ENCODE measurements around the gene MKS1. TPM values are rescaled to one million over a fixed set of nuclear protein-coding genes. Genes with fewer than 3 reads are reported as not detected.
A peak's percentile ranks its signal among the peaks of the same experiment; 100 is the strongest.

MKS1 gene
- total RNA-seq, 1 experiment from 2014 or later, result 29.8 TPM

DNA sequence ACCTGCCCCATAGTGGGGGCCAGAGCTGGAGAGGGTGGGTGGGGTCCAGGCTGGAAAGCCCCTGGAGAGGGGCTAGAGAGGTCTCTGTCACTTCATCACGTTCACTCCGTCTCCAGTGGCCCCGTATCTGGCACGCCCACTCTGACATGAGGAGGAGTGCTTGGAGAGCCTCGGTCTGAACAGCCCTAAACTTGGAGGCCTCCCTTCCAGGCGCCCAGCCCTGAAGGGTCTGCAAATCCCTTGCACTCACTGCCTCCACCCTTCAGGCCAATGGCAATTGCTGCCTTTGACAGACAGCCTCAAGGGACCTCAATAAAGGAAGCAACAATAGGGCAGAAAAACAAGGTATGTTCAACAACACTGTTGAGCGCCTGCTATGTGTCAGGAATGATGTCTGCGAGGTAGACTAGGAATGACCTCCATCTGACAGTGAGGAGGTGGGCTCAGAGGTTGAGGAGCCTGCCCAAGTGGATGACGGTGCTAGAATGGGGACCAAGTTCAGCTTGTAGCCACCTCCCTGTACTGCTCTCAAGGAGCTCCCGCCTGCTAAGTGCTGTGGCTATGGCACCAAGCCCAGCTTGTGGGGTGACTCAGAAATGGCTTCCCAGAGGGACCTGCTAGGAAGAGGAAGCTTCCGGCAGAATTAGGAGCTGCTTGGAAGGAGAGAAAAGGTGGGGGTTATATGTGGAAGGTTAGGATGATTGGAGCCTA is 29.5 kb downstream of the MKS1 start:
- Histone ChIP-seq H3K4me1 (ENCODE audit: control insufficient read depth in 1 of 2, insufficient read depth in 2 of 2, low read length in 2 of 2) (peaks cover 9 to 22% of the 10 kb centered on the region in 2 experiments), H3K27ac (ENCODE audit: low read depth, low read length) (no peak overlapping the region), H3K9me3 (ENCODE audit: control insufficient read depth in 1 of 2, insufficient read depth in 1 of 2, low read depth in 1 of 2, low read length in 2 of 2) (no peaks in the 10 kb centered on the region), H3K4me2 (ENCODE audit: low read length) (peak overlapping the region; percentile 46), H3K27me3 (ENCODE audit: insufficient read depth, low read length) (no peaks in the 10 kb centered on the region), H3K9me2 (ENCODE audit: insufficient read depth) (no peaks in the 10 kb centered on the region), H4K20me1 (ENCODE audit: insufficient read depth) (no peaks in the 10 kb centered on the region), H3K4me3 (replicated peaks in 1 of 2; ENCODE audit: low read depth in 1 of 2, low read length in 2 of 2) (no peak overlapping the region), H3K36me3 (ENCODE audit: control insufficient read depth in 1 of 2, insufficient read depth in 2 of 2, low read length in 2 of 2) (no peaks in the 10 kb centered on the region), H3K79me2 (ENCODE audit: insufficient read depth, low read length) (no peaks in the 10 kb centered on the region), H2AFZ (ENCODE audit: low read depth, low read length, poor library complexity, severe bottlenecking) (peak overlapping the region; percentile 84), H3K9ac (ENCODE audit: low read length) (no peak overlapping the region)
- CTCF ChIA-PET, result interaction anchor here (0.7 to 2.9 kb wide), 2 partner anchors 11 to 29 kb away, joined by 3 to 30 read pairs; no protein-coding TSS in a partner anchor
- POLR2A ChIA-PET, result interaction anchor here (0.9 kb wide), 1 partner anchor 9 kb away, joined by 3 read pairs; no protein-coding TSS in a partner anchor
- intact Hi-C loops (cut with micrococcal nuclease), result no loop called here
- peak; percentile 86 for ATAC-seq
- RAD21 ChIA-PET (ENCODE audit: low non-redundant PET in 1 of 2, low total read pairs in 2 of 2, uncharacterized antibody in 2 of 2, unreplicated experiment in 2 of 2), result no interaction called here
- BruUV-seq (replicated peaks), result no TSS peak
- DNase-seq (ENCODE audit: low read depth, low spot score), result peak; percentile 47
- TF ChIP-seq TCF7L2 (IDR thresholded peaks at IDR 0.05; ENCODE audit: borderline replicate concordance, extremely low read depth, insufficient read depth, insufficient read length) (no peak), POLR2AphosphoS5 (IDR thresholded peaks at IDR 0.05; ENCODE audit: low read depth, low read length) (peak; percentile 49), YY1 (IDR thresholded peaks at IDR 0.05; ENCODE audit: extremely low read depth, insufficient replicate concordance, low read depth, low read length) (peak; percentile 76)

DNA sequence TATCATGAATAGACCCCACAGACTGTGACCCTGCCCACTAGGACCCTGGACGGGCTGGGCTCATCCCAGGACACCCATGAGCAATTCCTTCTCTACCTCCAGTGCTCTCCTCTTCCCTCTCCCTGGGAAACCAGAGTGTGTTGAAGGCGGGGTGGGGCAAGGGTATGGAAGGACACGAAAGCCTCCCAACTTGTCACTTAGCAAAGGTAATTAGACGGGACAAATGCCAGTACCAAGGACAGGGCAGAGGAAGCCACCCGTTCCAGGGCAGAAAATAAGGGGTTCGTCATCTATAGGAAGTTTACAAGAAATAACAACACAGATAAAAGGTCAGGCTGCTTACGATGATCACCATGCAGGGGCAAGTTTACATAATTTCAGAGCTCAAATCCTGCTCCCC is 31.4 kb downstream of the MKS1 start:
- Histone ChIP-seq H3K79me2 (ENCODE audit: insufficient read depth, low read length) (no peaks in the 10 kb centered on the region), H3K27me3 (ENCODE audit: insufficient read depth, low read length) (no peaks in the 10 kb centered on the region), H3K9me3 (ENCODE audit: control insufficient read depth in 1 of 2, insufficient read depth in 1 of 2, low read depth in 1 of 2, low read length in 2 of 2) (no peaks in the 10 kb centered on the region), H3K27ac (ENCODE audit: low read depth, low read length) (no peak overlapping the region), H3K4me2 (ENCODE audit: low read length) (no peak overlapping the region), H3K36me3 (ENCODE audit: control insufficient read depth in 1 of 2, insufficient read depth in 2 of 2, low read length in 2 of 2) (no peaks in the 10 kb centered on the region), H4K20me1 (ENCODE audit: insufficient read depth) (no peaks in the 10 kb centered on the region), H3K9me2 (ENCODE audit: insufficient read depth) (no peaks in the 10 kb centered on the region), H3K9ac (ENCODE audit: low read length) (no peak overlapping the region), H2AFZ (ENCODE audit: low read depth, low read length, poor library complexity, severe bottlenecking) (no peak overlapping the region), H3K4me1 (ENCODE audit: control insufficient read depth in 1 of 2, insufficient read depth in 2 of 2, low read length in 2 of 2) (peaks cover 16 to 33% of the 10 kb centered on the region in 2 experiments), H3K4me3 (replicated peaks in 1 of 2; ENCODE audit: low read depth in 1 of 2, low read length in 2 of 2) (no peak overlapping the region)
- no TSS peak for BruUV-seq (replicated peaks)
- ATAC-seq (no peak), DNase-seq (ENCODE audit: low read depth, low spot score) (no peak)
- ChIA-PET RAD21 (ENCODE audit: low non-redundant PET in 1 of 2, low total read pairs in 2 of 2, uncharacterized antibody in 2 of 2, unreplicated experiment in 2 of 2) (no interaction called here), POLR2A (no interaction called here), CTCF (interaction anchor here (1.0 kb wide), 1 partner anchor 12 kb away, joined by 4 read pairs; no protein-coding TSS in a partner anchor)
- no peak for TF ChIP-seq ELF1 (IDR thresholded peaks at IDR 0.05; ENCODE audit: borderline replicate concordance, low read depth)
- no peak for TF ChIP-seq FOSL1 (IDR thresholded peaks at IDR 0.05; ENCODE audit: low read depth)
- TF ChIP-seq CEBPB (IDR thresholded peaks at IDR 0.05; ENCODE audit: low read depth), result no peak
- TF ChIP-seq ZNF274 (IDR thresholded peaks at IDR 0.05; ENCODE audit: low read depth, low read length), result no peak
- no peak for TF ChIP-seq POLR2AphosphoS5 (IDR thresholded peaks at IDR 0.05; ENCODE audit: low read depth, low read length)
- TF ChIP-seq SRF (IDR thresholded peaks at IDR 0.05; ENCODE audit: low read depth), result no peak
- no peak for TF ChIP-seq EZH2 (IDR thresholded peaks at IDR 0.05)
- no peak for TF ChIP-seq SIN3A (IDR thresholded peaks at IDR 0.05; ENCODE audit: low read depth)
- intact Hi-C loops (cut with micrococcal nuclease), result no loop called here

All from HCT116 (cell line).